HFFc6 (cell line): ENCODE measurements around the gene DNAH1. TPM values are rescaled to one million over a fixed set of nuclear protein-coding genes. Genes with fewer than 3 reads are reported as not detected.
"Not testable (repeated sequence)": the region's sequence is repeated elsewhere in the genome, so short reads cannot be mapped to it uniquely, and the experiment has no call there.

Experiments used
- DNase-seq: peaks from one replicate; pipeline ENCODE4 v3.0.0-alpha.2; 2018
- H3K27ac Mint-ChIP-seq: 2 replicates; pipeline ENCODE4 v1.8.0; 2020; ENCODE audit warnings: mild to moderate bottlenecking, mixed read lengths
- H3K27me3 Mint-ChIP-seq: 2 replicates; pipeline ENCODE4 v1.8.0; 2021; ENCODE audit warnings: mild to moderate bottlenecking, moderate library complexity, mixed read lengths; ENCODE audit not compliant: insufficient read depth
- H3K36me3 Mint-ChIP-seq: 2 replicates; pipeline ENCODE4 v1.8.0; 2021; ENCODE audit warnings: low read depth, mixed read lengths
- H3K4me1 Mint-ChIP-seq: 2 replicates; pipeline ENCODE4 v1.8.0; 2020; ENCODE audit warnings: low read depth, mixed read lengths
- H3K4me3 Mint-ChIP-seq: 2 replicates; pipeline ENCODE4 v1.8.0; 2020; ENCODE audit warnings: mild to moderate bottlenecking, moderate library complexity, mixed read lengths
- H3K9me3 Mint-ChIP-seq: 2 replicates; pipeline ENCODE4 v1.8.0; 2020; ENCODE audit warnings: mild to moderate bottlenecking, mixed read lengths
- CTCF ChIP-seq: fragments of 200-600 bp; sonication (generic); IDR thresholded peaks from 2 replicates; pipeline ENCODE4 v1.5.0; 2021; ENCODE audit warnings: antibody characterized with exemption, mild to moderate bottlenecking
- total RNA-seq, 6 experiments: library from RNA; stranded (reverse); fragmentation: NEBNext Ultra II Directional; extraction: Animal tissue kit (Norgen Biotek cat#: 25700); gene quantifications; 2 replicates in 1 of 6; 3 replicates in 5 of 6; pipeline ENCODE4 v1.2.3, GENCODE V29; 2021

The DNAH1 gene
- total RNA-seq, 6 experiments from 2014 or later = 1.4 to 2.1 (median 1.8) TPM

GRCh38 chr3:52281981-52282801 lies 33.9 kb upstream of the DNAH1 start:
- peak; percentile 23 for DNase-seq
- H3K4me3 Mint-ChIP-seq = peak overlapping the region; percentile 5; the same call in 1 of the 2 replicates
- no peaks in the 10 kb centered on the region for H3K9me3 Mint-ChIP-seq
- peaks cover 39% of the 10 kb centered on the region for H3K4me1 Mint-ChIP-seq
- peak overlapping the region; percentile 76 for H3K27ac Mint-ChIP-seq
- peaks cover 4% of the 10 kb centered on the region; the same call in 1 of the 2 replicates for H3K27me3 Mint-ChIP-seq
- no peak for TF ChIP-seq CTCF
- peaks cover 16% of the 10 kb centered on the region for H3K36me3 Mint-ChIP-seq

GRCh38 chr3:52283306-52283705 lies 32.8 kb upstream of the DNAH1 start:
- peaks cover 39% of the 10 kb centered on the region for H3K4me1 Mint-ChIP-seq
- no peaks in the 10 kb centered on the region for H3K9me3 Mint-ChIP-seq
- peak overlapping the region; percentile 48; the same call in 1 of the 2 replicates for H3K27ac Mint-ChIP-seq
- DNase-seq = no peak
- H3K4me3 Mint-ChIP-seq = no peak overlapping the region
- H3K27me3 Mint-ChIP-seq = peaks cover 6% of the 10 kb centered on the region
- H3K36me3 Mint-ChIP-seq = peaks cover 10% of the 10 kb centered on the region
- TF ChIP-seq CTCF = no peak

GRCh38 chr3:52284051-52284450 lies 32.1 kb upstream of the DNAH1 start:
- DNase-seq, H3K9me3 Mint-ChIP-seq, H3K27ac Mint-ChIP-seq, H3K27me3 Mint-ChIP-seq, H3K4me3 Mint-ChIP-seq, H3K36me3 Mint-ChIP-seq: not testable (repeated sequence)
- peaks cover 41% of the 10 kb centered on the region for H3K4me1 Mint-ChIP-seq

- Mint-ChIP-seq H3K4me3 (peak overlapping the region; percentile 92), H3K9me3 (no peaks in the 10 kb centered on the region), H3K4me1 (peaks cover 30% of the 10 kb centered on the region), H3K36me3 (peaks cover 6% of the 10 kb centered on the region), H3K27ac (peak overlapping the region; percentile 100), H3K27me3 (peaks cover 4% of the 10 kb centered on the region)
- TF ChIP-seq CTCF = no peak
- no peak for DNase-seq
These were observed 29.4 kb upstream of the DNAH1 start for GRCh38 chr3:52286777-52287110.

GRCh38 chr3:52288674-52289073 lies 27.4 kb upstream of the DNAH1 start:
- peak overlapping the region; percentile 92 for H3K4me3 Mint-ChIP-seq
- peak overlapping the region; percentile 100 for H3K27ac Mint-ChIP-seq
- no peak for DNase-seq
- no peaks in the 10 kb centered on the region for H3K9me3 Mint-ChIP-seq
- H3K4me1 Mint-ChIP-seq = peaks cover 21% of the 10 kb centered on the region
- TF ChIP-seq CTCF = no peak
- H3K36me3 Mint-ChIP-seq = peaks cover 6% of the 10 kb centered on the region
- H3K27me3 Mint-ChIP-seq = peaks cover 4% of the 10 kb centered on the region

GRCh38 chr3:52289338-52289746 lies 26.8 kb upstream of the DNAH1 start:
- no peak for TF ChIP-seq CTCF
- Mint-ChIP-seq H3K27me3 (peaks cover 4% of the 10 kb centered on the region), H3K9me3 (no peaks in the 10 kb centered on the region), H3K27ac (no peak overlapping the region), H3K4me1 (peaks cover 21% of the 10 kb centered on the region), H3K4me3 (peak overlapping the region; percentile 92), H3K36me3 (peaks cover 6% of the 10 kb centered on the region)
- no peak for DNase-seq
